H1 (cell line): Measurements from ENCODE around the gene ARMC5. TPM values are rescaled to one million over a fixed set of nuclear protein-coding genes. Genes with fewer than 3 reads are reported as not detected.

Experiments
- CTCF ChIA-PET: fragments of 300-600 bp; sonication (Branson Sonifier 250); formaldehyde crosslinking; loops from one replicate; lab custom pipeline; 2021; ENCODE audit not compliant: partially characterized antibody; lab: Charles Lee
- POLR2A ChIA-PET: fragments of 300-600 bp; sonication (Branson Sonifier 250); formaldehyde crosslinking; loops from one replicate; lab custom pipeline; 2021; ENCODE audit warnings: inconsistent platforms; ENCODE audit not compliant: partially characterized antibody; lab: Charles Lee
- DNase-seq, 2 experiments: peaks; one replicate each; pipeline versions ENCODE4 v3.0.0 to v3.0.0-alpha.2; 2010 to 2022; ENCODE audit warnings: low spot score in 2 of 2, low read depth in 1 of 2, mixed read lengths in 1 of 2
- FAIRE-seq: peaks from 2 replicates; lab custom pipeline; 2011; peaks lifted over from hg19 to GRCh38; lab: Jason Lieb, UNC
- H2AFZ ChIP-seq: 2 replicates; pipeline ENCODE4 v1.8.1; 2012; ENCODE audit warnings: low read length, inconsistent platforms
- H2AK5ac ChIP-seq: 2 replicates; pipeline ENCODE4 v1.6.1; 2013; ENCODE audit warnings: low read depth, low read length
- H2BK120ac ChIP-seq: replicated peaks from 2 replicates; pipeline ENCODE3; 2013; ENCODE audit warnings: low read depth, low read length, inconsistent platforms
- H2BK12ac ChIP-seq: 2 replicates; pipeline ENCODE4 v1.6.1; 2013; ENCODE audit warnings: low read depth, low read length
- H2BK15ac ChIP-seq: 2 replicates; pipeline ENCODE4 v1.6.1; 2013; ENCODE audit warnings: low read length
- H2BK20ac ChIP-seq: 2 replicates; pipeline ENCODE4 v1.6.1; 2013; ENCODE audit warnings: low read length
- H2BK5ac ChIP-seq: 2 replicates; pipeline ENCODE4 v1.6.1; 2013; ENCODE audit warnings: low read depth, low read length
- H3K14ac ChIP-seq: 2 replicates; pipeline ENCODE4 v1.6.1; 2013; ENCODE audit warnings: inconsistent platforms; ENCODE audit not compliant: insufficient read length
- H3K18ac ChIP-seq: 2 replicates; pipeline ENCODE4 v1.6.1; 2013; ENCODE audit warnings: low read length; ENCODE audit errors: extremely low read depth
- H3K23ac ChIP-seq: 2 replicates; pipeline ENCODE4 v1.6.1; 2013; ENCODE audit warnings: inconsistent platforms; ENCODE audit not compliant: insufficient read length
- H3K23me2 ChIP-seq: 2 replicates; pipeline ENCODE4 v1.6.1; 2013; ENCODE audit warnings: low read depth, low read length
- H3K27ac ChIP-seq: 2 replicates; pipeline ENCODE4 v1.6.1; 2011; ENCODE audit warnings: low read depth, low read length, inconsistent platforms
- H3K27me3 ChIP-seq, 4 experiments: replicated peaks in 1 of 4; 1 replicate in 1 of 4; 2 replicates in 3 of 4; pipeline versions ENCODE4 v1.6.1 to v1.8.1; 2011 to 2013; ENCODE audit warnings: low read length in 3 of 4, mild to moderate bottlenecking in 3 of 4, inconsistent platforms in 2 of 4, mixed read lengths in 2 of 4, moderate library complexity in 1 of 4; ENCODE audit not compliant: control insufficient read depth in 3 of 4, insufficient read depth in 3 of 4; ENCODE audit errors: extremely low read depth in 1 of 4
- H3K36me3 ChIP-seq, 4 experiments: 2 replicates each; pipeline versions ENCODE4 v1.6.1 to v1.8.1; 2011 to 2013; ENCODE audit warnings: mild to moderate bottlenecking in 4 of 4, low read length in 3 of 4, moderate library complexity in 2 of 4, control low read depth in 1 of 4, inconsistent platforms in 1 of 4; ENCODE audit not compliant: insufficient read depth in 4 of 4, control insufficient read depth in 2 of 4
- H3K4ac ChIP-seq: replicated peaks from 2 replicates; pipeline ENCODE3; 2013; ENCODE audit warnings: low read length, low read depth, mixed read lengths, inconsistent platforms; ENCODE audit not compliant: insufficient read length
- H3K4me1 ChIP-seq, 4 experiments: replicated peaks in 1 of 4; 1 replicate in 1 of 4; 2 replicates in 3 of 4; pipeline versions ENCODE4 v1.6.1 to v1.8.1; 2011 to 2013; ENCODE audit warnings: low read length in 3 of 4, inconsistent platforms in 2 of 4, mixed read lengths in 1 of 4; ENCODE audit not compliant: insufficient read depth in 4 of 4, control insufficient read depth in 3 of 4
- H3K4me2 ChIP-seq, 2 experiments: 2 replicates each; pipeline versions ENCODE4 v1.6.1 to v1.8.1; 2011 to 2013; ENCODE audit warnings: low read depth in 2 of 2, low read length in 2 of 2, control low read depth in 1 of 2, inconsistent platforms in 1 of 2, mild to moderate bottlenecking in 1 of 2; ENCODE audit not compliant: insufficient read depth in 1 of 2
- H3K4me3 ChIP-seq, 4 experiments: fragments of 200-600, 300-600 bp in 1 of 4; sonication (generic), shearing (Covaris generic), sonication (Bioruptor Twin) in 1 of 4; 2 replicates each; pipeline versions ENCODE4 v1.5.1 to v1.8.1; 2011 to 2016; ENCODE audit warnings: low read length in 4 of 4, low read depth in 3 of 4, control low read depth in 2 of 4, inconsistent platforms in 2 of 4, mild to moderate bottlenecking in 2 of 4, mixed read lengths in 1 of 4, moderate library complexity in 1 of 4; ENCODE audit not compliant: insufficient read depth in 2 of 4; ENCODE audit errors: extremely low read depth in 1 of 4
- H3K56ac ChIP-seq: replicated peaks from 2 replicates; pipeline ENCODE3; 2013; ENCODE audit warnings: low read depth, mild to moderate bottlenecking, mixed read lengths, low read length, inconsistent platforms; ENCODE audit not compliant: insufficient read length
- H3K79me1 ChIP-seq: 2 replicates; pipeline ENCODE4 v1.6.1; 2013; ENCODE audit warnings: low read depth, low read length, control low read depth
- H3K79me2 ChIP-seq, 2 experiments: 2 replicates each; pipeline versions ENCODE4 v1.6.1 to v1.8.1; 2012 to 2013; ENCODE audit warnings: low read length in 2 of 2, mild to moderate bottlenecking in 2 of 2, inconsistent platforms in 1 of 2; ENCODE audit not compliant: insufficient read depth in 2 of 2, control insufficient read depth in 1 of 2
- H3K9ac ChIP-seq, 4 experiments: replicated peaks in 1 of 4; 1 replicate in 1 of 4; 2 replicates in 3 of 4; pipeline versions ENCODE4 v1.6.1 to v1.8.1; 2011 to 2013; ENCODE audit warnings: low read depth in 3 of 4, low read length in 3 of 4, control low read depth in 2 of 4, mild to moderate bottlenecking in 2 of 4, moderate library complexity in 2 of 4, inconsistent platforms in 1 of 4; ENCODE audit errors: extremely low read depth in 1 of 4
- H3K9me3 ChIP-seq, 2 experiments: 2 replicates each; pipeline versions ENCODE4 v1.6.1 to v1.8.1; 2012 to 2013; ENCODE audit warnings: mild to moderate bottlenecking in 2 of 2, moderate library complexity in 2 of 2, control low read depth in 1 of 2, inconsistent platforms in 1 of 2, low read depth in 1 of 2, low read length in 1 of 2, mixed read lengths in 1 of 2; ENCODE audit not compliant: insufficient read depth in 2 of 2
- H4K20me1 ChIP-seq, 2 experiments: replicated peaks in 1 of 2; 2 replicates each; pipeline versions ENCODE3 to v1.8.1; 2011 to 2013; ENCODE audit warnings: inconsistent platforms in 2 of 2, low read length in 2 of 2, mild to moderate bottlenecking in 1 of 2; ENCODE audit not compliant: insufficient read depth in 2 of 2, control insufficient read depth in 1 of 2
- H4K5ac ChIP-seq: 2 replicates; pipeline ENCODE4 v1.6.1; 2013; ENCODE audit warnings: low read length, low read depth, mixed read lengths, inconsistent platforms; ENCODE audit not compliant: insufficient read length
- H4K8ac ChIP-seq: 2 replicates; pipeline ENCODE4 v1.8.0; 2013; ENCODE audit warnings: mild to moderate bottlenecking, moderate library complexity, low read length, inconsistent platforms; ENCODE audit not compliant: insufficient read depth; ENCODE audit errors: extremely low read depth
- H4K91ac ChIP-seq: replicated peaks from 2 replicates; pipeline ENCODE3; 2013; ENCODE audit warnings: low read length, mixed read lengths, inconsistent platforms; ENCODE audit not compliant: insufficient read length
- ATF3 ChIP-seq: IDR thresholded peaks from 2 replicates; pipeline ENCODE4 v1.6.1; 2011; ENCODE audit warnings: low read depth, mild to moderate bottlenecking, low read length; ENCODE audit not compliant: insufficient read depth
- CTBP2 ChIP-seq: IDR thresholded peaks from 2 replicates; pipeline ENCODE4 v1.7.0; 2011; ENCODE audit warnings: borderline replicate concordance, mild to moderate bottlenecking, moderate library complexity, mixed read lengths, low read length; ENCODE audit not compliant: insufficient read depth, insufficient read length
- GTF2F1 ChIP-seq: IDR thresholded peaks from 2 replicates; pipeline ENCODE4 v1.6.1; 2012; ENCODE audit warnings: low read depth, low read length, improper control_type of control experiment, borderline replicate concordance
- HDAC6 ChIP-seq: IDR thresholded peaks from one replicate; pipeline ENCODE4 v1.7.1; 2012; ENCODE audit warnings: low read depth, mild to moderate bottlenecking, inconsistent platforms, low read length, moderate library complexity
- JUN ChIP-seq: IDR thresholded peaks from 2 replicates; pipeline ENCODE4 v1.6.1; 2011; ENCODE audit warnings: low read depth, mild to moderate bottlenecking, improper control_type of control experiment, low read length
- KDM1A ChIP-seq: fragments of 200-600, 300-600 bp; sonication (generic); IDR thresholded peaks from 2 replicates; pipeline ENCODE4 v1.7.1; 2016; ENCODE audit warnings: mild to moderate bottlenecking, low read length, borderline replicate concordance
- POLR2AphosphoS5 ChIP-seq: IDR thresholded peaks from 2 replicates; pipeline ENCODE4 v1.6.1; 2011; ENCODE audit warnings: low read depth, low read length
- RFX5 ChIP-seq: IDR thresholded peaks from 2 replicates; pipeline ENCODE4 v1.6.1; 2011; ENCODE audit warnings: low read depth, low read length, improper control_type of control experiment, borderline replicate concordance
- SIN3A ChIP-seq, 2 experiments: IDR thresholded peaks in 1 of 2; conservative IDR thresholded peaks in 1 of 2; 2 replicates each; pipeline ENCODE4 v1.6.1; 2011 to 2012; ENCODE audit warnings: low read length in 2 of 2, improper control_type of control experiment in 1 of 2, low read depth in 1 of 2, mild to moderate bottlenecking in 1 of 2
- SIX5 ChIP-seq: IDR thresholded peaks from 2 replicates; pipeline ENCODE4 v1.6.1; 2011; ENCODE audit warnings: mild to moderate bottlenecking, low read depth, low read length
- SP1 ChIP-seq: IDR thresholded peaks from 2 replicates; pipeline ENCODE4 v1.6.1; 2011; ENCODE audit warnings: low read depth, low read length
- SP4 ChIP-seq: IDR thresholded peaks from 2 replicates; pipeline ENCODE4 v1.6.1; 2012; ENCODE audit warnings: low read length, inconsistent platforms
- TAF7 ChIP-seq: optimal IDR thresholded peaks from 2 replicates; pipeline ENCODE3; 2011; ENCODE audit warnings: low read depth, mild to moderate bottlenecking, inconsistent platforms, low read length, moderate library complexity, borderline replicate concordance
- TEAD4 ChIP-seq: IDR thresholded peaks from 2 replicates; pipeline ENCODE4 v1.6.1; 2012; ENCODE audit warnings: low read depth, low read length, inconsistent platforms, mixed read lengths
- WGBS, 2 experiments: shearing (Covaris generic) in 1 of 2; methylation state at CpG; one replicate each; pipeline versions ENCODE4 v1.1.6 to v1.1.7; 2013 to 2015; ENCODE audit warnings: low lambda C conversion rate in 2 of 2, mixed read lengths in 2 of 2, inconsistent platforms in 1 of 2, low coverage in 1 of 2, missing lambda C conversion rate in 1 of 2; ENCODE audit not compliant: insufficient replicate concordance in 2 of 2, insufficient coverage in 1 of 2, insufficient read length in 1 of 2; ENCODE audit errors: extremely low coverage in 1 of 2, missing lambda C conversion rate in 1 of 2; 5-methylcytosine and 5-hydroxymethylcytosine counted together
- polyA plus RNA-seq, 7 experiments: library from polyadenylated mRNA; depleted of rRNA in 3 of 7; stranded (reverse) in 5 of 7; unstranded in 2 of 7; fragments of >200 nt in 5 of 7; fragments of 200-250 nt in 2 of 7; gene quantifications; 1 replicate in 5 of 7; 2 replicates in 1 of 7; 4 replicates in 1 of 7; pipeline versions ENCODE4 v1.2.1 to v1.2.3, GENCODE V29; 2011 to 2013; ENCODE audit warnings: missing spikeins in 2 of 7, mixed read lengths in 2 of 7
- total RNA-seq: library from RNA; stranded (reverse); fragmentation: NEBNext Ultra II Directional; extraction: Animal tissue kit (Norgen Biotek cat#: 25700); gene quantifications from 2 replicates; pipeline ENCODE4 v1.2.1, GENCODE V29; 2021

Gene ARMC5
- total and polyA plus RNA-seq, 2 of the 8 experiments (the other 6 are each of a cell fraction or from before 2014, with no cell fraction given): 7.8 to 8.7 TPM

- Histone ChIP-seq H2AK5ac (no peak overlapping the region), H3K23me2 (peaks cover 14% of the 10 kb centered on the region; the same call in 1 of the 2 replicates), H3K4me2 (no peak overlapping the region), H4K20me1 (peaks cover 0 to 3% of the 10 kb centered on the region in 2 experiments), H3K27ac (no peak overlapping the region), H2AFZ (no peak overlapping the region), H3K4ac (no peak overlapping the region), H3K79me2 (no peaks in the 10 kb centered on the region), H2BK20ac (no peak overlapping the region), H3K56ac (no peak overlapping the region), H2BK5ac (no peak overlapping the region), H2BK12ac (no peak overlapping the region), H3K9me3 (no peaks in the 10 kb centered on the region), H3K14ac (no peak overlapping the region), H3K23ac (no peak overlapping the region), H2BK120ac (no peak overlapping the region), H3K27me3 (peaks cover 2 to 38% (median 22%) of the 10 kb centered on the region in 4 experiments), H4K5ac (no peak overlapping the region), H3K18ac (no peak overlapping the region), H2BK15ac (no peak overlapping the region), H4K8ac (no peak overlapping the region), H3K36me3 (no peaks in the 10 kb centered on the region), H3K9ac (no peak overlapping the region), H3K4me1 (peaks cover 0 to 7% (median 3%) of the 10 kb centered on the region in 4 experiments; a peak in 4 of 7 replicates), H4K91ac (no peak overlapping the region), H3K4me3 (no peak overlapping the region), H3K79me1 (no peaks in the 10 kb centered on the region)
- 87% methylated on average over 9 of the region's 9 CpGs; no CpG with 5 or more reads in 1 of the 2 experiments for WGBS, 2 experiments
- DNase-seq: no peak
- FAIRE-seq: no peak
- POLR2A ChIA-PET: interaction anchor here (1.0 to 6.0 kb wide), 5 partner anchors 8 to 240 kb away, joined by 3 to 40 read pairs (median 5); partner anchors contain the start of gene ARMC5
- CTCF ChIA-PET: interaction anchor here (1.0 to 1.4 kb wide), 3 partner anchors 12 to 233 kb away, joined by 3 to 5 read pairs (median 3); a partner anchor contains a TSS
- TF ChIP-seq SIX5 (no peak), TEAD4 (no peak), HDAC6 (no peak), RFX5 (no peak), SP1 (no peak), TAF7 (no peak), JUN (no peak), ATF3 (no peak), SP4 (no peak), GTF2F1 (no peak), KDM1A (no peak), SIN3A (conservative IDR thresholded peaks at IDR 0.05 in 1 of 2, IDR thresholded peaks at IDR 0.05 in 1 of 2; ENCODE audit: low read depth in 1 of 2, low read length in 2 of 2) (no peak), POLR2AphosphoS5 (no peak), CTBP2 (no peak)
Measured at GRCh38 chr16:31479751-31480150, 20.4 kb downstream of the ARMC5 start.
